Stimulated activated CD8-positive, alpha-beta memory T cell treated with anti-CD3 and anti-CD28 coated beads, Interleukin-4, amount 100 ng/mL, for 24 hours (primary cell): ENCODE results near the gene PPT2.
"Not testable (repeated sequence)": the region's sequence is repeated elsewhere in the genome, so short reads cannot be mapped to it uniquely, and the experiment has no call there.

ENCODE experiments used
- DNase-seq: peaks from one replicate; pipeline ENCODE4 v3.0.0-alpha.2; 2020; ENCODE audit warnings: low read depth

PPT2 gene

DNA sequence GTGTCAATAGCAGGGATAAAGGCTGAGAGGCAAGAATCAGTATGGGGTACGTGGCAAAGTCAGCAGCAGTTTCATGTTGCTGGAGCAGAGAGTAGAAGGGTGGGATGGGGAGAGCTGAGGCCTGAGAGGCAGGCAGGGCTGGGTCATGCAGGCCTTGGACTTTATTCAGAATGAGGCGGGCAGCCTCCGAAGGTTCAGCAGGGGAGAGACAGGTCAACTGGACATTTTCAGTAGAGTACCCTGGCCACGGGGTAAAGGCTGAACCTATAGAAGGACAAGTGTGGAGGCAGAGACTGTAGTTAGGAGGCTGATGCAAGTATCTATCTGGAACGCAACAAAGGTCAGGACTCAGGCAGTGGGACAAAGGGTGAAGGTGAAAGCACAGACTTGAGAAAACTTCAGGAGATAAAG lies 56.3 kb downstream of the PPT2 start:
- DNase-seq: no peak

- not testable (repeated sequence) for DNase-seq
Measured at GRCh38 chr6:32211432-32211831, 57.5 kb downstream of the PPT2 start.

GRCh38 chr6:32212076-32212760 lies 58.3 kb downstream of the PPT2 start:
- DNase-seq: no peak
